H9 (cell line): Measurements from ENCODE around the gene ITCH. TPM values are rescaled to one million over a fixed set of nuclear protein-coding genes. Genes with fewer than 3 reads are reported as not detected.

Source experiments
- DNase-seq: peaks from one replicate; pipeline ENCODE4 v3.0.0-alpha.2; 2017
- H2AFZ ChIP-seq: one replicate; pipeline ENCODE4 v1.6.1; 2013; ENCODE audit warnings: mild to moderate bottlenecking, low read length, control low read depth, moderate library complexity
- H2AK5ac ChIP-seq: 2 replicates; pipeline ENCODE4 v1.6.1; 2013; ENCODE audit warnings: low read length, control low read depth, mixed read lengths; ENCODE audit not compliant: insufficient read length
- H2BK120ac ChIP-seq: one replicate; pipeline ENCODE4 v1.6.1; 2013; ENCODE audit warnings: low read depth, mild to moderate bottlenecking, low read length, control low read depth, inconsistent platforms; ENCODE audit not compliant: poor library complexity, severe bottlenecking
- H2BK12ac ChIP-seq: 2 replicates; pipeline ENCODE4 v1.6.1; 2013; ENCODE audit warnings: low read length, control low read depth, mixed read lengths, low read depth; ENCODE audit not compliant: insufficient read length
- H2BK15ac ChIP-seq: 2 replicates; pipeline ENCODE4 v1.6.1; 2013; ENCODE audit warnings: low read depth, low read length, control low read depth
- H2BK20ac ChIP-seq: one replicate; pipeline ENCODE4 v1.6.1; 2013; ENCODE audit warnings: low read depth, mild to moderate bottlenecking, low read length, control low read depth, inconsistent platforms; ENCODE audit not compliant: poor library complexity, severe bottlenecking
- H2BK5ac ChIP-seq: 2 replicates; pipeline ENCODE4 v1.6.1; 2013; ENCODE audit warnings: low read length, control low read depth, mixed read lengths; ENCODE audit not compliant: insufficient read length
- H3K14ac ChIP-seq: 2 replicates; pipeline ENCODE4 v1.6.1; 2013; ENCODE audit warnings: low read length, control low read depth; ENCODE audit not compliant: insufficient read depth
- H3K18ac ChIP-seq: 2 replicates; pipeline ENCODE4 v1.6.1; 2013; ENCODE audit warnings: low read depth, mild to moderate bottlenecking, mixed read lengths, low read length, control low read depth; ENCODE audit not compliant: insufficient read length
- H3K23ac ChIP-seq: 2 replicates; pipeline ENCODE4 v1.6.1; 2013; ENCODE audit warnings: low read length, control low read depth, mixed read lengths, low read depth; ENCODE audit not compliant: insufficient read length
- H3K23me2 ChIP-seq: 2 replicates; pipeline ENCODE4 v1.6.1; 2013; ENCODE audit warnings: low read depth, mild to moderate bottlenecking, mixed read lengths, low read length, control low read depth; ENCODE audit not compliant: insufficient read length, poor library complexity, severe bottlenecking
- H3K27ac ChIP-seq: 2 replicates; pipeline ENCODE4 v1.5.1; 2013; ENCODE audit warnings: low read length, control low read depth, mixed read lengths, low read depth; ENCODE audit not compliant: insufficient read length
- H3K27me3 ChIP-seq: 2 replicates; pipeline ENCODE4 v1.6.1; 2013; ENCODE audit warnings: low read length, control low read depth, inconsistent platforms; ENCODE audit not compliant: insufficient read depth
- H3K4ac ChIP-seq: 2 replicates; pipeline ENCODE4 v1.6.1; 2013; ENCODE audit warnings: low read depth, mild to moderate bottlenecking, control low read depth, inconsistent platforms, low read length, moderate library complexity
- H3K4me1 ChIP-seq: 2 replicates; pipeline ENCODE4 v1.6.1; 2013; ENCODE audit warnings: low read length, control low read depth, inconsistent platforms; ENCODE audit not compliant: insufficient read depth
- H3K4me2 ChIP-seq: 2 replicates; pipeline ENCODE4 v1.6.1; 2013; ENCODE audit warnings: low read length, control low read depth, mixed read lengths; ENCODE audit not compliant: insufficient read length, insufficient read depth
- H3K56ac ChIP-seq: 2 replicates; pipeline ENCODE4 v1.6.1; 2013; ENCODE audit warnings: low read depth, mild to moderate bottlenecking, mixed read lengths, low read length, control low read depth; ENCODE audit not compliant: insufficient read length
- H3K79me1 ChIP-seq: 2 replicates; pipeline ENCODE4 v1.6.1; 2013; ENCODE audit warnings: low read depth, mild to moderate bottlenecking, moderate library complexity, low read length, control low read depth, inconsistent platforms; ENCODE audit not compliant: insufficient read depth, poor library complexity, severe bottlenecking
- H3K79me2 ChIP-seq: 2 replicates; pipeline ENCODE4 v1.6.1; 2013; ENCODE audit warnings: low read length, control low read depth, inconsistent platforms; ENCODE audit not compliant: insufficient read depth
- H3K9ac ChIP-seq: 2 replicates; pipeline ENCODE4 v1.6.1; 2013; ENCODE audit warnings: low read length, control low read depth, mixed read lengths; ENCODE audit not compliant: insufficient read length; ENCODE audit errors: extremely low read depth
- H3K9me3 ChIP-seq: one replicate; pipeline ENCODE4 v1.6.1; 2013; ENCODE audit warnings: low read depth, low read length, inconsistent platforms; ENCODE audit not compliant: control insufficient read depth
- H3T11ph ChIP-seq: one replicate; pipeline ENCODE4 v1.6.1; 2013; ENCODE audit warnings: mild to moderate bottlenecking, low read length, control low read depth, inconsistent platforms
- H4K20me1 ChIP-seq: one replicate; pipeline ENCODE4 v1.6.1; 2013; ENCODE audit not compliant: control insufficient read depth, insufficient read length, insufficient read depth
- H4K5ac ChIP-seq: 2 replicates; pipeline ENCODE4 v1.6.1; 2013; ENCODE audit warnings: low read depth, mild to moderate bottlenecking, mixed read lengths, low read length, control low read depth; ENCODE audit not compliant: insufficient read length
- H4K8ac ChIP-seq: replicated peaks from 2 replicates; pipeline ENCODE4 v1.6.1; 2013; ENCODE audit warnings: low read length, control low read depth, mixed read lengths, low read depth; ENCODE audit not compliant: insufficient read length
- H4K91ac ChIP-seq: 2 replicates; pipeline ENCODE4 v1.6.1; 2013; ENCODE audit warnings: low read depth, mild to moderate bottlenecking, moderate library complexity, mixed read lengths, low read length, control low read depth; ENCODE audit not compliant: insufficient read length
- H3K27ac Mint-ChIP-seq, 3 experiments: 2 replicates in 2 of 3; 3 replicates in 1 of 3; pipeline ENCODE4 v1.8.0; 2020 to 2021; ENCODE audit warnings: mixed read lengths in 3 of 3, mild to moderate bottlenecking in 1 of 3, moderate library complexity in 1 of 3
- H3K27me3 Mint-ChIP-seq: 2 replicates; pipeline ENCODE4 v1.8.0; 2021; ENCODE audit warnings: low read depth, mild to moderate bottlenecking, moderate library complexity, mixed read lengths
- H3K36me3 Mint-ChIP-seq, 3 experiments: 2 replicates in 2 of 3; 3 replicates in 1 of 3; pipeline ENCODE4 v1.8.0; 2020 to 2021; ENCODE audit warnings: low read depth in 3 of 3, mixed read lengths in 3 of 3; ENCODE audit not compliant: insufficient read depth in 1 of 3
- H3K4me1 Mint-ChIP-seq, 2 experiments: 2 replicates each; pipeline ENCODE4 v1.8.0; 2020; ENCODE audit warnings: mixed read lengths in 2 of 2
- H3K4me3 Mint-ChIP-seq, 2 experiments: 2 replicates in 1 of 2; 3 replicates in 1 of 2; pipeline ENCODE4 v1.8.0; 2020 to 2021; ENCODE audit warnings: mild to moderate bottlenecking in 2 of 2, mixed read lengths in 2 of 2, moderate library complexity in 1 of 2
- H3K9me3 Mint-ChIP-seq, 2 experiments: 2 replicates in 1 of 2; 3 replicates in 1 of 2; pipeline ENCODE4 v1.8.0; 2020; ENCODE audit warnings: mild to moderate bottlenecking in 2 of 2, mixed read lengths in 2 of 2, moderate library complexity in 1 of 2
- WGBS: extraction: QIAGEN DNeasy Blood & Tissue Kit; methylation state at CpG from one replicate; pipeline ENCODE4 v1.1.7; 2013; ENCODE audit warnings: missing lambda C conversion rate, low lambda C conversion rate, mixed read lengths; ENCODE audit not compliant: insufficient read length; ENCODE audit errors: extremely low coverage; 5-methylcytosine and 5-hydroxymethylcytosine counted together
- total RNA-seq: library from RNA; stranded (reverse); gene quantifications from 2 replicates; pipeline ENCODE4 v1.2.1, GENCODE V29; 2021
- TF ChIP-seq, protein P1 (sequence below): fragments of 200-600 bp; sonication (generic); conservative IDR thresholded peaks from 3 replicates; pipeline ENCODE4 v1.8.0; 2021; ENCODE audit warnings: antibody characterized with exemption, mild to moderate bottlenecking

The ITCH gene
- total RNA-seq, 1 experiment from 2014 or later: 55.9 TPM

DNA sequence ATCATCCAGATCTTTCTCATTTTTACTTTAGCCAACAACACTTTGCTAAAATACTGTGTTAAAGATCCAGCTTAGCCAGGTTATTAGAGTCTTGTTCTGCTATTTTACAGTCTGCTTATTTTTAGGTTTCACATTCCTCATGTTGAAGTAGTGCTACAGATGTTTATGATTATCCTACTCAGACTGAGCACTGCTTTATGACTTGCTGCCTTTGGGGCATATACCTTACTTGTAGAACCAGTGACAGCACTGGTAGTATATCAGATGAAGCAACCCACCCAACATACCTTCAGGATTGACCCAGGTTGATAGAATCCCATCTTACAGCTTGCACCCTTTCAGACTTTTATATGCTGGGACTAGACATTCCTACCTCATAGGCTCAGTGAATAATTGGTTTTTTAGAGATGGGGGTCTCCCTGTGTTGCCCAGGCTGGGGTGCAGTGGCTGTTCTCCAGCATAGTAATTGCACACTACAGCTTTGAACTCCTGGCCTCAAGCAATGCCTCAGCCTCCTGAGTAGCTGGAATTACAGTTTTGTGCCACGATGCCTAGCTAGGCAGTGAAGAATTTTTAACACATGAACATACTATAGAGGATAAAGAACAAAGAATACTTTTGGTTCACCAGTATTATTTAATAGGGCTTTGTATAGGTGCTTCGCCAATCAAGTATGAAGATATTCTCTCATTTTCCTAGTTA is 89.4 kb downstream of the ITCH start:
- Histone ChIP-seq H3K9ac (no peak overlapping the region), H3K23ac (no peak overlapping the region), H4K20me1 (no peaks in the 10 kb centered on the region), H4K91ac (no peak overlapping the region), H2BK5ac (no peak overlapping the region), H3K27ac (no peak overlapping the region), H2BK15ac (no peak overlapping the region), H2BK20ac (no peak overlapping the region), H3K4ac (no peak overlapping the region), H3T11ph (no peak overlapping the region), H3K18ac (no peak overlapping the region), H3K79me1 (no peaks in the 10 kb centered on the region), H2BK120ac (no peak overlapping the region), H3K9me3 (no peaks in the 10 kb centered on the region), H2AFZ (no peak overlapping the region), H3K56ac (no peak overlapping the region), H3K4me2 (no peak overlapping the region), H2BK12ac (no peak overlapping the region), H4K5ac (no peak overlapping the region), H3K23me2 (no peaks in the 10 kb centered on the region), H3K27me3 (no peaks in the 10 kb centered on the region), H3K14ac (no peak overlapping the region), H4K8ac (no peak overlapping the region), H3K4me1 (no peaks in the 10 kb centered on the region), H3K79me2 (no peaks in the 10 kb centered on the region), H2AK5ac (no peak overlapping the region)
- no CpG with 5 or more reads among the region's 2 CpGs for WGBS
- H3K27ac Mint-ChIP-seq: no peak overlapping the region
- DNase-seq: no peak
- H3K4me3 Mint-ChIP-seq: no peak overlapping the region
- H3K9me3 Mint-ChIP-seq: no peaks in the 10 kb centered on the region
- no peaks in the 10 kb centered on the region for H3K4me1 Mint-ChIP-seq
- no peaks in the 10 kb centered on the region for H3K27me3 Mint-ChIP-seq
- H3K36me3 Mint-ChIP-seq: peaks cover 8 to 69% (median 48%) of the 10 kb centered on the region in 3 experiments; a peak in 6 of 7 replicates
- TF ChIP-seq, protein P1, sequence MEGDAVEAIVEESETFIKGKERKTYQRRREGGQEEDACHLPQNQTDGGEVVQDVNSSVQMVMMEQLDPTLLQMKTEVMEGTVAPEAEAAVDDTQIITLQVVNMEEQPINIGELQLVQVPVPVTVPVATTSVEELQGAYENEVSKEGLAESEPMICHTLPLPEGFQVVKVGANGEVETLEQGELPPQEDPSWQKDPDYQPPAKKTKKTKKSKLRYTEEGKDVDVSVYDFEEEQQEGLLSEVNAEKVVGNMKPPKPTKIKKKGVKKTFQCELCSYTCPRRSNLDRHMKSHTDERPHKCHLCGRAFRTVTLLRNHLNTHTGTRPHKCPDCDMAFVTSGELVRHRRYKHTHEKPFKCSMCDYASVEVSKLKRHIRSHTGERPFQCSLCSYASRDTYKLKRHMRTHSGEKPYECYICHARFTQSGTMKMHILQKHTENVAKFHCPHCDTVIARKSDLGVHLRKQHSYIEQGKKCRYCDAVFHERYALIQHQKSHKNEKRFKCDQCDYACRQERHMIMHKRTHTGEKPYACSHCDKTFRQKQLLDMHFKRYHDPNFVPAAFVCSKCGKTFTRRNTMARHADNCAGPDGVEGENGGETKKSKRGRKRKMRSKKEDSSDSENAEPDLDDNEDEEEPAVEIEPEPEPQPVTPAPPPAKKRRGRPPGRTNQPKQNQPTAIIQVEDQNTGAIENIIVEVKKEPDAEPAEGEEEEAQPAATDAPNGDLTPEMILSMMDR: no peak
